GM21360 (cell line): Measurements from ENCODE around the gene SLC24A4.

ENCODE experiments used
- ATAC-seq: cut with Tn5 transposase; IDR thresholded peaks from one replicate; pipeline ENCODE4 v1.9.1; 2021; ENCODE audit warnings: mild to moderate bottlenecking, moderate library complexity; ENCODE audit not compliant: unreplicated experiment

The SLC24A4 gene

GRCh38 chr14:92538412-92538985 is 215.5 kb downstream of the SLC24A4 start:
- peak; percentile 55 for ATAC-seq

- no peak for ATAC-seq
Observed at GRCh38 chr14:92539419-92539818, 216.5 kb downstream of the SLC24A4 start.

- ATAC-seq: no peak
Observed at GRCh38 chr14:92539875-92540274, 216.9 kb downstream of the SLC24A4 start.

GRCh38 chr14:92540472-92541048 is 217.6 kb downstream of the SLC24A4 start:
- no peak for ATAC-seq

- no peak for ATAC-seq
Observed at GRCh38 chr14:92542766-92543554, 220.0 kb downstream of the SLC24A4 start.

DNA sequence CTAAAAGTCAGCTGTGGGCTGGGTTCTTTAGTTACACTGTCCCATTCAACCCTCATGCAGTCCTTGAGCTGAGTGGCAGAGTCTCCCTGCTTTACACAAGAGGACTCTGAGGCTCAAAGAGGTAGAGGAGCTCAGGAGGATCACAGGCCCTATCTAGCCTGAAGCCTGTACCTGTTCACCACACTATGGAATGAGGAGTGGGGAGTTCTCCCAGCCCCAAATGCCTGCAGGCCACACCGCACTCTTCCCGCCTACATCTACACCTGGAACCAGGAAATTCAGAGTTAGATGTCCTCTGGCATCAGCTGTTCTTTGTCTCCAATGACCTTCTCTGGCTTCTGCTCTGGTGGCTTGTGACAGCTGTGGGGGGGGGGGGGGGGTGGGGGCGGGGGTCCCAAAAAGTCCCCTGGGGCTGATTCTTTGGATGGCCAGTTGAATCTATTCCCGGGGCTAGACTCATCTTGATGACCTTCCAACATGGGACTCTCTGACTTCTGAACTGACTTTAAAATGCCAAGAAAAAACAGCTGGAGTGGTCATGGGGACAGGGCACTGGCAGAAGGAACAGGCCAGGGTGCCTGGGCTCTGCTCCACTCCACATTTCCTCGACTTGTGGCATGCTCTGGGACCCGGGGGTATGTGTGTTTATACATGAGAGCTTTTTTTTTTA is 221.2 kb downstream of the SLC24A4 start:
- no peak for ATAC-seq

DNA sequence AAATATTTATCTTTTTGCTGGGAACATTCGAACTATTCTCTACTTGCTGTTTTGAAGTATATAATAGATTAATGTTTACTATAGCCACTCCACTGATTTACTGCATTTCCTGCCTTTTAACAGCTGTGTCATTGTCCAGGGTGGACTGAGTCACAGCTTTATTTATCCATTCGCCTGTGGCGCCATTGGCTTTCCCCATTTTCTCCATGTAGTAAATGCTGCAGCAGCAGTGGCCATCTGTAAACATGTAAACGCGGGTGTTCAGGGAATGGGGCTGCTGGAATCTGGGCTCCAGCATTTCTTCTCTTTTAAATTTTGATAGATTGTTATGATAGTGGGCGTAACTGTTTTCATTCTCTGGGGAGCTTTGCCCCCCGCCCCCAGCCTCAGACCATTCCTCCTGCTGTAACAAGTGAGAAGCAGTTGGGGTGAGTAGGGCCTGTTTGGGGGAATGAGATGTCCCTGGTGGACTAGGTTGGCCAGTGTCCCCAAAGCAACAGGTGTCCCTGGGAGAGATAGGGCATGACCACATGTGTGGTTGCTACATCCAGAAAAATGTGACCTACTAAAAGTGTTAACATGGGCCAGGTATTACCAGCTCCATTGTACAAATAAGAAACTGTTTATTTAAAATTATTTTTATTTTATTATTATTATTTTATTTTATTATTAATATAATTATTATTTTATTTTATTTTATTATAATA is 223.5 kb downstream of the SLC24A4 start:
- ATAC-seq: no peak

GRCh38 chr14:92549105-92549858 is 226.3 kb downstream of the SLC24A4 start:
- ATAC-seq: no peak

DNA sequence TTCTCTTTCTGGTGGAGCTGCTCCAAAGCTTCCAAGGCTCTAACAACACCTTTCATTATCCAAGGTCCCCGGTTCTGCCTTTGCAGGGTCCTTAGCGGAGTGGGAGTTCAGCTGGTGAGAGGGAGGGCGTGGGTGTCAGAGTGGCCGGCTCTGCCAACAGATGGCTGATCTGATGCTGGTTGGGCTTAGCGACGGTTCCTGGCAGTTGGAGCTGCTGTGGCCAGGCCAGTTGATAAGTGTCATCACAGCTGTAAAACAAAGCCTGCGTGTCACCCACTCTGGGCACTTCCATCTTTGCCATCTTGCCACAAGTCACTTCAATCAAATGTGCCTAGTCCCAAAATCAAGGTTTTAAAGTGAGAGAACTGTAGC is 226.9 kb downstream of the SLC24A4 start:
- no peak for ATAC-seq
